Motor neuron (in vitro differentiated cells): ENCODE measurements around the gene RRP15. TPM values are rescaled to one million over a fixed set of nuclear protein-coding genes. Genes with fewer than 3 reads are reported as not detected.

Source experiments
- ATAC-seq, 8 experiments: fragments of 200-7000 bp; cut with Tn5 transposase; replicated peaks in 6 of 8; 2 replicates each; pipeline ENCODE4 v1.8.0; 2021; ENCODE audit warnings: mild to moderate bottlenecking in 8 of 8, moderate library complexity in 8 of 8
- H3K27ac ChIP-seq, 2 donors: fragments of 250-450 bp; sonication (Bioruptor Pico); 2 replicates each; pipeline ENCODE4 v1.9.0; 2021; ENCODE audit warnings: antibody characterized with exemption in 2 of 2, mild to moderate bottlenecking in 2 of 2, moderate library complexity in 1 of 2
- H3K4me1 ChIP-seq, 2 donors: fragments of 250-450 bp; sonication (Bioruptor Pico); replicated peaks in 1 of 2; 2 replicates each; pipeline ENCODE4 v1.6.1; 2021; ENCODE audit warnings: antibody characterized with exemption in 2 of 2, mild to moderate bottlenecking in 2 of 2, moderate library complexity in 1 of 2
- H3K4me3 ChIP-seq, 5 donors: fragments of 250-450 bp; sonication (Bioruptor Pico); 2 replicates each; pipeline ENCODE4 v1.9.0; 2021; ENCODE audit warnings: antibody characterized with exemption in 5 of 5, mild to moderate bottlenecking in 5 of 5, moderate library complexity in 4 of 5
- WGBS, 10 experiments: fragments of 450-650 bp; shearing (Covaris generic); methylation state at CpG; one replicate each; pipeline ENCODE4 v1.0.0; 2022; 5-methylcytosine and 5-hydroxymethylcytosine counted together
- in situ Hi-C, 9 experiments: fragments of 400-800 bp; cut with MboI; loops; one replicate each; pipeline ENCODE4 v1.15.0; 2021; ENCODE audit warnings: low sequenced_read_pairs in 9 of 9, low pct_unique_long_range_greater_than_20kb in 2 of 9; ENCODE audit not compliant: unreplicated experiment in 9 of 9
- total RNA-seq, 8 experiments: library from RNA; unstranded; fragments of 300-600 nt; gene quantifications; 2 replicates each; pipeline versions ENCODE4 v1.2.3 to v1.2.4, GENCODE V29; 2022

Gene RRP15, protein sequence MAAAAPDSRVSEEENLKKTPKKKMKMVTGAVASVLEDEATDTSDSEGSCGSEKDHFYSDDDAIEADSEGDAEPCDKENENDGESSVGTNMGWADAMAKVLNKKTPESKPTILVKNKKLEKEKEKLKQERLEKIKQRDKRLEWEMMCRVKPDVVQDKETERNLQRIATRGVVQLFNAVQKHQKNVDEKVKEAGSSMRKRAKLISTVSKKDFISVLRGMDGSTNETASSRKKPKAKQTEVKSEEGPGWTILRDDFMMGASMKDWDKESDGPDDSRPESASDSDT
- total RNA-seq: 10 to 100 TPM; 10.8 to 17.6 (median 14.5) TPM

DNA sequence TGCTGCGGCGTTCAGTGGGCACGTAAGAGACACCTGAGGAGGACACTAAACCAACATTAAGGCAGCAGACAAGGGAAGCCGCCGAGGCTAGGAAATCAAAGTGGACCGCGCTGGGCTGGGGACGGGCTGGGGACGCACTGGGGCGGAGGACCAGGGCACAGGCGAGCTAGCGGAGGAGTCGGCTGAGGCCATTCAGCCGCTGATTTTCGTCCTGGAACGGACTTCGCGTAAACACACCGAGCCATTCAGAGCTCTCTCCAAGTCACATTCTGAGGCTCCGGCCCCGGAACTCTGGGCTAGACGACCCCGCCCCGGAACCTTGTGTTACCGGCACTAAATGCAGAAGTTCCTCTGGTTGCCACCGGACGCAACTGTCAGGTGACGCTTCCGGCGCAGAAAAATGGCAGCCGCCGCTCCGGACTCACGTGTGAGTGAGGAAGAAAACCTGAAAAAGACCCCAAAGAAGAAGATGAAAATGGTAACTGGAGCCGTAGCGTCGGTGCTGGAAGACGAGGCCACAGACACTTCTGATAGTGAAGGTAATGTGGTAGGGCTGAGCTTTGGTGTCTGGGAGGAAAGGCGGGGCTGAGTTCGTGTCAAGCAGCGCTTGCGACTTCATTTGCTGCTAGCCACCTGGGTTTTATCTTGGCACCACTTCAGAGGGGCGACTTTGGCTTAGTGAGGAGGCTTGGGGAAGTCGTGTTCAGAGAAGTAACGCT is at the start of gene RRP15:
Gene RRP15 (plus strand): TSS at position 377 of the 719 bp plus-strand sequence. CDS start 24 bp downstream, at position 401.
- in situ Hi-C loops: no loop called here
- Histone ChIP-seq H3K4me1 (peaks cover 12 to 18% of the 10 kb centered on the region in 2 donors), H3K4me3 (peak within 1 kb of the TSS; percentile 78 to 91 (median 87)), H3K27ac (peak within 1 kb of the TSS; percentile 79 to 80)
- 0 to 2% (median 0%) methylated on average over 5 to 35 of the region's 45 CpGs; no CpG with 5 or more reads in 2 of the 10 experiments for WGBS, 10 experiments
- ATAC-seq: peak; percentile 97 to 99 (median 98)

DNA sequence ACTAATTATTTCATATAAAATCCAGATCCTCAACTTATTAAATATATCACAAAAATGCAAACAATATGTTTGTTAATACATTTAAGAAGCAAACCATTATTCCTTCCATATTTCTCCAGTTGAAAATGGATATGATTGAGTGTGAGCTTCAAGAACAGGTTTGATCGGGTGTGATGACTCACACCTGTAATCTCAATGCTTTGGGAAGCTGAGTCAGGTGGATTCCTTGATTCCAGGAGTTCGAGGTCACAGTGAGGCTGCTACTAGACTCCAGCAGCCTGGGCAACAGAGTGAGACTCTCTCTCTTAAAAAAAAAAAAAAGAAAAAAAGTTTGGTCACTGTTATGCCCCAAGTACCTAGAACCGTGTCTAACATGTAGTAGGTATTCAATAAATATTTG is 42.9 kb upstream of the RRP15 start:
- in situ Hi-C loops: no loop called here
- Histone ChIP-seq H3K27ac (no peak overlapping the region), H3K4me3 (no peak overlapping the region), H3K4me1 (no peaks in the 10 kb centered on the region)
- ATAC-seq: no peak
- WGBS, 10 experiments: 33 to 100% (median 84%) methylated on average over 1 to 3 of the region's 3 CpGs

DNA sequence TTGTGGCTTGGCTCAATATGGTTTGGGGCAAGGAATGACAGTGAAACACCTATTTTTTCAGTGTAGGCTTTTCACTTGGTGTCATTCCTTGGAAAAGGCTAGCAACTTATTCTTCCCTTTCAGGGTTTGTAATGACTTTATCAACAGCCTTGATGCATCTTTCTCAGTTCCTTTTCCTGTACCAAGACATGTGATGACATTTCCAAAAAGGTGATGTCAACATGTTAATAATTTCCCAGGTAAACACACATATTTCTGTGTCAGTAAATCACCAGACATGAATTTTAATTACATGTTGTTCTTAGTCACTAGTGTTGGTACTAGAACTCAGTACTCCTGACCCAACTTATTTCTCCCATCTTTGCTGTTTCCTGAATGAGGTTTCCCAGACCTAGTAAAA is 37.8 kb upstream of the RRP15 start:
- ATAC-seq: no peak
- no peak overlapping the region for H3K27ac ChIP-seq
- no peak overlapping the region for H3K4me3 ChIP-seq
- in situ Hi-C loops: no loop called here
- peaks cover 10 to 16% of the 10 kb centered on the region in 2 donors for H3K4me1 ChIP-seq

DNA sequence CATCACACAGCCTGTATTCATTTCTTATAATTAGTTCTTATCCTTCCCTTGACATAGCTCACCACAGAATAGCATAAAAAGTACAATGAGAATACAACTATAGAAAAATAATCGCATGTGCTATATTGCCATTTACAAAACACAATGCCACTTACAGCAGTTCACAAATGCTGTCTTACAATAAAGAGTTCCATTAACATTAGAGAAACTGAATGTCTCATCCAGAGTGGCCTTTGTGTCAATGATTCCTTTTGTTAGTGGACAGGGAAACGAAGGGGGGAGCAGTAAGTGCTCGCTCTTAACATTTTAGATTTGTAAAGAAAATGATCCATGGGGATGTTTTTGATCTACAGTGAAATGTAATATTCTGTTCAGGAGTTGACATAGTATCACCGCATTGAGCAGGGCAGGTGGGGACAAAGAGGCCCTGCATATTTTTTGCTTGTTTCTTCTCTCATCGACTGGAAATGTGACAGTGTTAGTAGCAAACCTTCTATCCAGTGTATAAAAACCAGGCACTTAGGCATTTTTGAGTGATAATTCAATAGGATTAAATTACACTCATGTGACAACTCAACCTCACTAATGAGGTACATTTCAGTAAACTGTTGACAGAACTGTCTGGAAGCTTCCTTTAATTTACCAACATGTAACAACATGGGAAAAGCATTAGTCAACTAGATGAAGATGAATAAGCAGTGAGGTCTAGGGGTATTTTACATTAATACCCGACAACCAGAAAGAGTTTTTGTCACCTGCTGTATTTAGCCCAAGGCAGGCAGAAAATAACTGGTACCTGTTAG is 35.6 kb upstream of the RRP15 start:
- ATAC-seq: peak in 5 of 8 experiments; percentile 69 to 90 (median 80)
- WGBS, 10 experiments: 10 to 100% (median 65%) methylated on average over 1 to 6 of the region's 6 CpGs
- in situ Hi-C loops: no loop called here
- no peak overlapping the region for H3K4me3 ChIP-seq
- H3K27ac ChIP-seq: peak overlapping the region in 1 of 2 donors; percentile 13
- peaks cover 10 to 27% of the 10 kb centered on the region in 2 donors for H3K4me1 ChIP-seq

DNA sequence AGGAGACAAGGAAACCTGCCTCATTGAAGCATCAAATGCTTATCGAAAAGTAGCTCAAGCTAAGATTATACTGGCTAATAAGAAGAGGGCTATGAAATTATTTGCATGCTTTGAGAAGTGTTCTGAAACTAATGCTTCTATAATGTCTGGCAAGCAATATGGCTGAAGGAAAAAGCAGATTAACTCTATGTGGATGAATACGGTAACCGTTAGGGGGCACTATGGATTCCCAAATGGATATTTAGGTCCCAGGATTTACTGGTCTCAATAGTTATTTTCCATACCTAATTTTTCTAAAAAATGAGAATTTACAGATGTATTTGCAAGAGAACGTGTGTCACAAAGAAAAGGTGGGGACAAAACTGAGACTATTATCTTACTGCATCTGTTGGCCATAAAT is 34.6 kb upstream of the RRP15 start:
- WGBS, 10 experiments: 26 to 100% (median 80%) methylated on average over 2 to 4 of the region's 4 CpGs

DNA sequence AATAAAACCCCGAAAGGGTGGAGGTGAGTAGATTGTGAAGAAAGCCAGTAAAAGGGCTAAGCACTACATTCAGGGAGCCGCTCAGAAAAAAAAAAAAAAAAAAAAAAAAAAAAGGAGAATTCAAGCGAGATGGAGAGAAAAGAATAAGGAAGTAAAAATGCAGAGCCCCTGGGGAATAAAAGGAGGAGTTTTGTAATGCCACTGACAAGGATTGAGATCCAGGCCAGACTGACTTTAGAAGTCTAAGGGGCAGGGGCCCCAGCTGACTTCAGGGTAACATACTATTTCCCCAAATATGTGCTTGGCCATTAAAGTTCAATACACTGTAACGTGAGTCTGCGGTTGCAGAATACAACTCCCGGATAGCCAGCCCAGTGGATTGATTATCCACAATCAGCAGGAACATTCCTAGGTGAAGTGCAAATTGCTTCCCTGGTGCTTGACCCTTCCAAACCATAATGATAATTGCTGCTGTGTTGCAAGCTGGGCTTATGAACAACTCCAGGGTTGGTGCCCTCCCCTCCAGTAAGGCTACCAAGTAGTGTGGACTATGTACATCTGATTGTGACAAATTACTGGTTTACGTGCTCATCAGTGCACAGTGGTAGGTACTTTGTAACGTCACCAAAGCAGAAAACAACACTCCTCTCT is 30.7 kb upstream of the RRP15 start:
- Histone ChIP-seq H3K4me1 (peaks cover 6 to 43% of the 10 kb centered on the region in 2 donors), H3K4me3 (no peak overlapping the region), H3K27ac (no peak overlapping the region)
- WGBS, 10 experiments: 11 to 66% (median 56%) methylated on average over 4 to 8 of the region's 8 CpGs
- ATAC-seq: peak in 5 of 8 experiments; percentile 31 to 80 (median 55)
- in situ Hi-C loops: no loop called here

More for the DNA sequence above, 34.6 kb upstream of the RRP15 start:
- ATAC-seq: no peak
- peaks cover 10 to 36% of the 10 kb centered on the region in 2 donors for H3K4me1 ChIP-seq
- H3K4me3 ChIP-seq: no peak overlapping the region
- in situ Hi-C loops: no loop called here
- no peak overlapping the region for H3K27ac ChIP-seq

DNA sequence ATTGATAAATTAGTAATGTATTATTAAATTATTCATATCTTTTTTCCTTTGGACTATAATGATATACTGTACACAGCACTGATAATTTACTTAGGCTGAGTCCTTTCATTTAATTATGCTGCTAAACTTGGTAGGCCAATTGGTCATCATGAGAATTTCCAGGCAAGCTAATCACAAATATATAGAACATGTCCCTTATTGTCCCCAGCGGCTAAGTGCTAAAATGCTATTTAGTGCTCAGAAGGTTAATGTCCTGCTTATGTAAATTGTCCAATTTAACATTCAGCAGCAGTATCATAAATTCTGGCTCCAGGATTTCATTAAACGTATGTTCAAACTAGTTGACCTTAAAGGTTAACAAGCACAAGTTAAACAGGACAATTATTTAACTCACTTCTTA is 30.0 kb upstream of the RRP15 start:
- Histone ChIP-seq H3K4me3 (no peak overlapping the region), H3K27ac (no peak overlapping the region), H3K4me1 (peaks cover 0 to 37% of the 10 kb centered on the region in 2 donors)
- WGBS, 10 experiments: 6 to 50% (median 38%) methylated on average over 1 to 2 of the region's 2 CpGs
- in situ Hi-C loops: no loop called here
- ATAC-seq: peak in 3 of 8 experiments; percentile 45 to 66 (median 60)

DNA sequence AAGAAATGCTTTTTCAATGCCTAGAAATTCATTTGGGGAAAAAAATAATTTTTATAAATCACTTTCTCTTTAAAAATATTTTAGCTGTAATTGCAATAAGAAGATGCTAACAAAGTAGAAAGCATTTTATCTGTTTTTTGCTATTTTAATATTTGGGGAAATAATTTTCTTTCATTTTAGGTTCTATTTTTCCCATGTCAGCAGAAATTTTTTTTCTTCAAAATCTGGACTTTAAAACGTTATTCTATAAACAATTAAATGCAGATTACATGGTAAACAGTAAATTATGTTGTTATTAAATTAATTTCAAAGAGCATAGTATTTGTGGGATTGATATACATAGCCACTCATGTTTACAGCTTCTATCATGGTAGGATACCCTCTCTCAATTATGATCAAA is 27.7 kb upstream of the RRP15 start:
- no peak overlapping the region for H3K4me3 ChIP-seq
- 0 to 50% (median 16%) methylated on average over 1 of the region's 1 CpG for WGBS, 10 experiments
- in situ Hi-C loops: no loop called here
- ATAC-seq: no peak
- H3K27ac ChIP-seq: no peak overlapping the region
- peaks cover 0 to 37% of the 10 kb centered on the region in 2 donors for H3K4me1 ChIP-seq

DNA sequence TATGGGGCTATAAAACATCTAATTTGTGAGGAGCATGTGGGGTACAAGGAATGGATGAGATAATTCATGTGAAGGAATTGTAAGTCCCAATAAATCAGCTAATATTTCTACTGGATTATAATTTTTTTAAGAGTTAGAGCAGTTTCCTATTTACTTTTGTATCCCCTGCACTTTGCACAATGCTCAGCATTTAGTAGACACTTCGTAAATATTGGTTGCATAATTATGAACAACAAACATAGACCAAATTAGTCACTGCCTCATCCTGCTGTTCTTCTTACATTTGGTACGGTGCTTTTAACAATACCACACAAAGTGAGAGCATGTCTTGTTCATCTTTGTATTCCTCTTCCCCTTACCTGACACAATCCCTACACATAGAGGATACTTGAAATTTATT is 27.1 kb upstream of the RRP15 start:
- in situ Hi-C loops: no loop called here
- WGBS, 10 experiments: 17 to 100% (median 72%) methylated on average over 2 of the region's 2 CpGs
- no peak overlapping the region for H3K27ac ChIP-seq

DNA sequence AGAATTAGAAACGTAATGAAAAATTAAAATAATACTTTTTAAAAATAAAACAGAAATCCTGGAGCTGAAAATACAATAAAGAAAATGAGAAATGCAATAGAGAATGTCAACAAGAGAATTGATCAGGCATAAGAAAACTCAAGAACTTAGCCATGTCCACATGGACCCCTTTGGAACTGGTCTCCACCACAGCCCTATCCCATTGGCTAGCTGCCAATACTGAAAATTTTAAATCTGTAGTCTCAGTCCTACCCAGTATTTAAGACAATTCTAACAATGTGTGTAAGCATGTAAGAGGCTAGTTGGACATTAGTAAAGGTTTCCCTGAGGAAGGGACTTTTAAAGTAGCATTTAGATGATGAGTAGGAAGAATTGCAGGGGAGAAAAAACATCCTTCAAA is 25.8 kb upstream of the RRP15 start:
- Histone ChIP-seq H3K27ac (no peak overlapping the region), H3K4me3 (no peak overlapping the region), H3K4me1 (peaks cover 0 to 28% of the 10 kb centered on the region in 2 donors)
- in situ Hi-C loops: no loop called here
- WGBS, 10 experiments: 0 to 100% (median 66%) methylated on average over 1 of the region's 1 CpG
- ATAC-seq: no peak

More for the DNA sequence above, 27.1 kb upstream of the RRP15 start:
- ATAC-seq: no peak
- Histone ChIP-seq H3K4me1 (peaks cover 0 to 37% of the 10 kb centered on the region in 2 donors), H3K4me3 (no peak overlapping the region)

DNA sequence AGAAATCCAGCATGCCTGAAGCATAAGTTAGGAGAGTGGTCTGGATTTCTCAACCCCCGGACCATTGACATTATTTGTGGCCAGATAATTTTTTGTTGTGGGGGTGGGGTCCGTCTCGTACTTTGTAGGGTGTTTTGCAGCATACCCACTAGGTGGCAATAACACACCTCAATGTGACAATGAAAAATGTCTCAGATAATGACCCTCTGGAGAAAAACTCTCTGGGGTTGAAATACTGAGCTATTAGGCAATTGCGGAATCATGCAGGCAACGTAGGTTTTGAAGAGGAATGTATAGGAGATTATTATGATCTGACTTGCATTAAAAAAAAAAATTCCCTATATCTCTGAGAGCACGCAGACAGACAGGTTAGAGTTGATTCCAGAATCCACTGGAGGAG is 25.3 kb upstream of the RRP15 start:
- H3K4me3 ChIP-seq: no peak overlapping the region
- 0 to 54% (median 43%) methylated on average over 1 to 6 of the region's 6 CpGs for WGBS, 10 experiments
- no peak overlapping the region for H3K27ac ChIP-seq
- peak in 1 of 8 experiments; percentile 47 for ATAC-seq
- in situ Hi-C loops: no loop called here
- peaks cover 0 to 24% of the 10 kb centered on the region in 2 donors for H3K4me1 ChIP-seq

DNA sequence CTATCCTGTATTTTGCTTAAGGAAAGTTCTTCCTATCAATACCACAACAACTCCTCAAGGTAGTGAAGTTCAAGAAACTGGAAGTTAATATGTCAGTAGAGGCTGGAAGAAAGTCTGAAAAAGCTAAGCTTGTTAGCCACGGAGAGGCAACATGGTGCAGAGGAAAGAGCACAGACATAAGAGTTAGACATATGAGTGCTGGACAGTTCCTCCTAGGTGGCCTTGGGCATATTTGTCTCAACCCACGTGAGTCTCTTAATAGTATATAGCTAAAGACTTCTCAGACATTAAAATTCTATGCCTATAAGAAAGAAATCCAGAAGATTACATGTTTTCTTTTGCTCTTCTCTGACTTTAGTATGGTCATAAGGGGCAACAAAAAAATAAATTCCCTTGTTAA is 22.8 kb upstream of the RRP15 start:
- in situ Hi-C loops: no loop called here
- ATAC-seq: no peak
- Histone ChIP-seq H3K4me3 (no peak overlapping the region), H3K27ac (no peak overlapping the region), H3K4me1 (no peaks in the 10 kb centered on the region)
- 0 to 80% (median 64%) methylated on average over 1 to 2 of the region's 2 CpGs; no CpG with 5 or more reads in 2 of the 10 experiments for whole genome bisulfite sequencing, 10 experiments
